Neural crest cell (in vitro differentiated cells): ENCODE measurements around the gene APOL1. TPM values are rescaled to one million over a fixed set of nuclear protein-coding genes. Genes with fewer than 3 reads are reported as not detected.
"Not testable (repeated sequence)": the region's sequence is repeated elsewhere in the genome, so short reads cannot be mapped to it uniquely, and the experiment has no call there.

ENCODE experiments used
- DNase-seq: peaks from one replicate; pipeline ENCODE4 v3.0.0; 2021; ENCODE audit warnings: low read depth, mixed read lengths, low spot score
- H3K27ac Mint-ChIP-seq: one replicate; pipeline ENCODE4 v1.8.0; 2021; ENCODE audit warnings: mild to moderate bottlenecking, mixed read lengths; ENCODE audit not compliant: unreplicated experiment
- H3K27me3 Mint-ChIP-seq: 2 replicates; pipeline ENCODE4 v1.8.0; 2021; ENCODE audit warnings: low read depth, mild to moderate bottlenecking, mixed read lengths
- H3K36me3 Mint-ChIP-seq: 2 replicates; pipeline ENCODE4 v1.8.0; 2021; ENCODE audit warnings: low read depth, mild to moderate bottlenecking, mixed read lengths
- H3K4me1 Mint-ChIP-seq: 2 replicates; pipeline ENCODE4 v1.8.0; 2021; ENCODE audit warnings: mixed read lengths
- H3K4me3 Mint-ChIP-seq: one replicate; pipeline ENCODE4 v1.8.0; 2021; ENCODE audit warnings: mild to moderate bottlenecking, mixed read lengths
- H3K9me3 Mint-ChIP-seq: 2 replicates; pipeline ENCODE4 v1.8.0; 2021; ENCODE audit warnings: mixed read lengths
- total RNA-seq: library from RNA; stranded (reverse); gene quantifications from 2 replicates; pipeline ENCODE4 v1.2.1, GENCODE V29; 2021
- TF ChIP-seq, protein P1 (sequence below): fragments of 200-600 bp; sonication (generic); conservative IDR thresholded peaks from 2 replicates; pipeline ENCODE4 v1.5.0; 2021; ENCODE audit warnings: antibody characterized with exemption, mild to moderate bottlenecking

APOL1 gene
- total RNA-seq, 1 donor from 2014 or later = not detected

DNA sequence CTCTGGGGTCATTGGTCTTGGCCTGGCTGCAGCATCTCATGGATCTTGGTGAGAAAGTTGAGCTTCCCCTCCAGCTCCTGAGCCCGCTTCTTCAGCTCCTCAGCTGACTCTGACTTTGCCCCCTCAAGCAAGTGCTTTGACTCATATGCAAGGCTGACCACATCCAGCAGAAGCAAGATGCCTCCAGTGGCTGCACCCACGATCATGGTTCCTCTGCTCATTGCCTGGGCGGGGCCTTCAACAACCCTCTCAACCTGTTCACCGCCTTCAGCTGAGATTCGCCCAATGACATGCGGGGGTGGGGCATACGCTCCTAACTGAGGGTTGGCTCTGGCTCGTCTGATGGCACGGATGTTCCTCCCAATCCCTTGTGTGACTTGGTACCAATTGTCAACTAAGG is 25.5 kb upstream of the APOL1 start:
- TF ChIP-seq, protein P1, sequence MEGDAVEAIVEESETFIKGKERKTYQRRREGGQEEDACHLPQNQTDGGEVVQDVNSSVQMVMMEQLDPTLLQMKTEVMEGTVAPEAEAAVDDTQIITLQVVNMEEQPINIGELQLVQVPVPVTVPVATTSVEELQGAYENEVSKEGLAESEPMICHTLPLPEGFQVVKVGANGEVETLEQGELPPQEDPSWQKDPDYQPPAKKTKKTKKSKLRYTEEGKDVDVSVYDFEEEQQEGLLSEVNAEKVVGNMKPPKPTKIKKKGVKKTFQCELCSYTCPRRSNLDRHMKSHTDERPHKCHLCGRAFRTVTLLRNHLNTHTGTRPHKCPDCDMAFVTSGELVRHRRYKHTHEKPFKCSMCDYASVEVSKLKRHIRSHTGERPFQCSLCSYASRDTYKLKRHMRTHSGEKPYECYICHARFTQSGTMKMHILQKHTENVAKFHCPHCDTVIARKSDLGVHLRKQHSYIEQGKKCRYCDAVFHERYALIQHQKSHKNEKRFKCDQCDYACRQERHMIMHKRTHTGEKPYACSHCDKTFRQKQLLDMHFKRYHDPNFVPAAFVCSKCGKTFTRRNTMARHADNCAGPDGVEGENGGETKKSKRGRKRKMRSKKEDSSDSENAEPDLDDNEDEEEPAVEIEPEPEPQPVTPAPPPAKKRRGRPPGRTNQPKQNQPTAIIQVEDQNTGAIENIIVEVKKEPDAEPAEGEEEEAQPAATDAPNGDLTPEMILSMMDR = no peak
- H3K27me3 Mint-ChIP-seq = no peaks in the 10 kb centered on the region
- H3K4me1 Mint-ChIP-seq = peaks cover 8% of the 10 kb centered on the region
- H3K9me3 Mint-ChIP-seq = no peaks in the 10 kb centered on the region
- H3K4me3 Mint-ChIP-seq = no peak overlapping the region
- H3K27ac Mint-ChIP-seq = no peak overlapping the region
- H3K36me3 Mint-ChIP-seq = peaks cover 8% of the 10 kb centered on the region
- no peak for DNase-seq

- Mint-ChIP-seq H3K9me3 (no peaks in the 10 kb centered on the region), H3K27ac (no peak overlapping the region), H3K4me3 (no peak overlapping the region), H3K27me3 (no peaks in the 10 kb centered on the region), H3K4me1 (peaks cover 8% of the 10 kb centered on the region), H3K36me3 (peaks cover 8% of the 10 kb centered on the region)
- no peak for DNase-seq
- TF ChIP-seq, protein P1 = no peak
Measured at GRCh38 chr22:36227806-36228205, 25.1 kb upstream of the APOL1 start.

- H3K27me3 Mint-ChIP-seq, H3K9me3 Mint-ChIP-seq, H3K4me3 Mint-ChIP-seq: not testable (repeated sequence)
Measured at GRCh38 chr22:36228369-36228768, 24.6 kb upstream of the APOL1 start.

DNA sequence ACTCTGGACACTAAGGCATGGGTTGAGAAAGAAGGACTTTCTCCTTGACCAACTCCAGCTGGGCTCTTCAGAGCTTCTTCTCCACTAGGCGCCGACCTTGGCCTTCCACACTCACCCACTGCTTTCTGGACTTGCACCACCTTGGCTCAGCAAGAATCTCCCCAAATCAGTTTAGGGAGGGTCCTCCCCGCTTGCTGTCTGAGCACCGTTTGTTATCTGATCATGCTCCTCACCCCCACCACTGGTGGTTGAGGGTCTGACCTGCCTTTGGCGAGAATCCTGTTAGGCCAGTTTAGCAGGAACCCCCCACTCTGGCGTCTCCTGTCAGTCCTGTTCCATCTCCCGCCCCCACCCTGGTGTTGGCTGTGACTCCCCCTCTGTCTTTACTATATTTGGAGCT is 24.0 kb upstream of the APOL1 start:
- H3K36me3 Mint-ChIP-seq = peaks cover 8% of the 10 kb centered on the region
- H3K9me3 Mint-ChIP-seq = no peaks in the 10 kb centered on the region
- TF ChIP-seq, protein P1 = no peak
- H3K4me1 Mint-ChIP-seq = peaks cover 8% of the 10 kb centered on the region
- H3K4me3 Mint-ChIP-seq = no peak overlapping the region
- no peak overlapping the region for H3K27ac Mint-ChIP-seq
- no peaks in the 10 kb centered on the region for H3K27me3 Mint-ChIP-seq
- DNase-seq = no peak

More at GRCh38 chr22:36228369-36228768, 24.6 kb upstream of the APOL1 start:
- not testable (repeated sequence) for DNase-seq, H3K36me3 Mint-ChIP-seq, H3K4me1 Mint-ChIP-seq, H3K27ac Mint-ChIP-seq

GRCh38 chr22:36229649-36230048 is 23.3 kb upstream of the APOL1 start:
- H3K36me3 Mint-ChIP-seq = not testable (repeated sequence)

GRCh38 chr22:36231051-36231450 is 21.9 kb upstream of the APOL1 start:
- not testable (repeated sequence) for H3K9me3 Mint-ChIP-seq, H3K27ac Mint-ChIP-seq, H3K4me3 Mint-ChIP-seq, DNase-seq, H3K27me3 Mint-ChIP-seq
- Mint-ChIP-seq H3K36me3 (peaks cover 14% of the 10 kb centered on the region), H3K4me1 (peaks cover 23% of the 10 kb centered on the region)

More at GRCh38 chr22:36229649-36230048, 23.3 kb upstream of the APOL1 start:
- not testable (repeated sequence) for H3K9me3 Mint-ChIP-seq, H3K27ac Mint-ChIP-seq, H3K4me3 Mint-ChIP-seq, DNase-seq, H3K27me3 Mint-ChIP-seq
- peaks cover 14% of the 10 kb centered on the region for H3K4me1 Mint-ChIP-seq

GRCh38 chr22:36232715-36233401 is 20.1 kb upstream of the APOL1 start:
- Mint-ChIP-seq H3K4me1 (peaks cover 23% of the 10 kb centered on the region), H3K9me3 (peaks cover 2% of the 10 kb centered on the region), H3K27ac (no peak overlapping the region), H3K36me3 (peaks cover 11% of the 10 kb centered on the region), H3K4me3 (no peak overlapping the region), H3K27me3 (no peaks in the 10 kb centered on the region)
- TF ChIP-seq, protein P1 = no peak
- DNase-seq = no peak
